ENCODE results near the gene TSPAN5. TPM values are rescaled to one million over a fixed set of nuclear protein-coding genes. Genes with fewer than 3 reads are reported as not detected.

TSPAN5 gene
- 43.5 and 43.6 TPM in 2 replicates for total RNA-seq

DNA sequence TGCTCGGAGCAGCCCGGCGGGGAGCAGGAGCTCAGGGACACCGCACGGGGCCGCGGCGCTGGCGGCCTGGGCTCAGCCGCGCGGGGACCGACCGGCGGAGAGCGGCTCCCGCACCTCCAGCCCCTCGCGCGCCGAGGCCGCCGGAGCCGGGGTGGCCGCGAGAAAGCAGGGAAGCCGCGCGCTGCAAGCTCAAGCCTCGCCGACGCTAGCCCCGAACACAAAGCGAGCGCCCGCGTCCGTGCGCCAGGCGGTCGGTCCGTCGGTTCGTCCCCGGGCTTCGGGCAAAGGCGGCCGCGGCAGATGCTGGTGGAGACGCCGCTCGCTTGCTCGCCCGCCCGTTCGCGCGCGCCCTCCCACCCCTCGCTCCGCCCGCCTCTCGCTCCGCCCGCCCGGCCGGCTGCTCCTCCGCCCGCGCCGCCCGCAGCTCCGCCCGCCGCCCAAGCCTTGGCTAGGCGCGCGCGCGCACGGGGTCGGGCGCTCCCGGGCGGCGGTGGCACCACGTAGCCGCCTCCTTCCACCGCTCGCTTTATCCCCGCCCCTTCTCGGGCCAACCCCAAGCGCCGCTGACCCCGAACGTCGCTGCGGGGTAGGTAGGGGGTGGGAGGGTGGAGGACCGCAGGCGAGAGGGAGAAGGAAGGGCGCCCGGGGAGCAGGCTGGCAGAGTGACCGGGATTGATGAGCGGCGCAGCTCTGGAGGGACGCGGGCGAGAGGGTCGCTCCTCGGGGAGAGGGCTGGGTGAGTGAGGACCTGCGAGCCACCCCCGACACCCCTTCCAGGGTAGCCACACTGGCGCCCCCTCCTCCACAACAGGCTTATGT is at the start of gene TSPAN5:
TSS of gene TSPAN5 (minus strand) at position 325 of the 819 bp plus-strand sequence.

